22Rv1 (cell line): ENCODE data around the gene CDK14.

Experiments
- ZFX ChIP-seq: fragments of 450-650 bp; IDR thresholded peaks from 2 replicates; pipeline ENCODE4 v1.6.1; 2017; ENCODE audit warnings: antibody characterized with exemption, borderline replicate concordance
- TF ChIP-seq, protein P1 (sequence below): fragments of 450-650 bp; IDR thresholded peaks from 2 replicates; pipeline ENCODE4 v1.5.1; 2017; ENCODE audit warnings: mild to moderate bottlenecking

DNA sequence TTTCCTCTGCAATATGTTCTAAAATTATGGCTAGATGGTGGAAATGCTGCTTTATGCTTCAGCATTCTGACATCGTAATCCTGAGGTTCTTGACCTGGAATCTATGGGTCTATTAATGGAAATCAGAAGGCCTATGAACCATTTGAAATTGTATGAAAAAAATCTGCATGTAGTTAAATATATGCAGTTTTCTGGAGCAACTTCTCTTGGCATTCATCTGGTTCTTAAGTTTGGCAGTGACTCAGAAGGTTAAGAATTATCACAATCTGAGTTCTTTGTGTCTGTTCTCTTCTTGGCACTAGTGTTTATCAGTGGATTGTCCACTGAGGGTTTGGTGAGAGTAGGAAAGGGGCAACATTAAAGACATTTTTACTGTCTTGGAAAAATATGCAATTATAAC is 597.0 kb downstream of the CDK14 start:
- TF ChIP-seq, protein P1, sequence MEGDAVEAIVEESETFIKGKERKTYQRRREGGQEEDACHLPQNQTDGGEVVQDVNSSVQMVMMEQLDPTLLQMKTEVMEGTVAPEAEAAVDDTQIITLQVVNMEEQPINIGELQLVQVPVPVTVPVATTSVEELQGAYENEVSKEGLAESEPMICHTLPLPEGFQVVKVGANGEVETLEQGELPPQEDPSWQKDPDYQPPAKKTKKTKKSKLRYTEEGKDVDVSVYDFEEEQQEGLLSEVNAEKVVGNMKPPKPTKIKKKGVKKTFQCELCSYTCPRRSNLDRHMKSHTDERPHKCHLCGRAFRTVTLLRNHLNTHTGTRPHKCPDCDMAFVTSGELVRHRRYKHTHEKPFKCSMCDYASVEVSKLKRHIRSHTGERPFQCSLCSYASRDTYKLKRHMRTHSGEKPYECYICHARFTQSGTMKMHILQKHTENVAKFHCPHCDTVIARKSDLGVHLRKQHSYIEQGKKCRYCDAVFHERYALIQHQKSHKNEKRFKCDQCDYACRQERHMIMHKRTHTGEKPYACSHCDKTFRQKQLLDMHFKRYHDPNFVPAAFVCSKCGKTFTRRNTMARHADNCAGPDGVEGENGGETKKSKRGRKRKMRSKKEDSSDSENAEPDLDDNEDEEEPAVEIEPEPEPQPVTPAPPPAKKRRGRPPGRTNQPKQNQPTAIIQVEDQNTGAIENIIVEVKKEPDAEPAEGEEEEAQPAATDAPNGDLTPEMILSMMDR, result no peak
- TF ChIP-seq ZFX, result no peak
